ENCODE data around the gene AASS. TPM values are rescaled to one million over a fixed set of nuclear protein-coding genes. Genes with fewer than 3 reads are reported as not detected.
"Not testable (repeated sequence)": the region's sequence is repeated elsewhere in the genome, so short reads cannot be mapped to it uniquely, and the experiment has no call there.

The AASS gene
- 10 to 100 TPM; 27.4 to 63.6 (median 38.1) TPM for total RNA-seq

DNA sequence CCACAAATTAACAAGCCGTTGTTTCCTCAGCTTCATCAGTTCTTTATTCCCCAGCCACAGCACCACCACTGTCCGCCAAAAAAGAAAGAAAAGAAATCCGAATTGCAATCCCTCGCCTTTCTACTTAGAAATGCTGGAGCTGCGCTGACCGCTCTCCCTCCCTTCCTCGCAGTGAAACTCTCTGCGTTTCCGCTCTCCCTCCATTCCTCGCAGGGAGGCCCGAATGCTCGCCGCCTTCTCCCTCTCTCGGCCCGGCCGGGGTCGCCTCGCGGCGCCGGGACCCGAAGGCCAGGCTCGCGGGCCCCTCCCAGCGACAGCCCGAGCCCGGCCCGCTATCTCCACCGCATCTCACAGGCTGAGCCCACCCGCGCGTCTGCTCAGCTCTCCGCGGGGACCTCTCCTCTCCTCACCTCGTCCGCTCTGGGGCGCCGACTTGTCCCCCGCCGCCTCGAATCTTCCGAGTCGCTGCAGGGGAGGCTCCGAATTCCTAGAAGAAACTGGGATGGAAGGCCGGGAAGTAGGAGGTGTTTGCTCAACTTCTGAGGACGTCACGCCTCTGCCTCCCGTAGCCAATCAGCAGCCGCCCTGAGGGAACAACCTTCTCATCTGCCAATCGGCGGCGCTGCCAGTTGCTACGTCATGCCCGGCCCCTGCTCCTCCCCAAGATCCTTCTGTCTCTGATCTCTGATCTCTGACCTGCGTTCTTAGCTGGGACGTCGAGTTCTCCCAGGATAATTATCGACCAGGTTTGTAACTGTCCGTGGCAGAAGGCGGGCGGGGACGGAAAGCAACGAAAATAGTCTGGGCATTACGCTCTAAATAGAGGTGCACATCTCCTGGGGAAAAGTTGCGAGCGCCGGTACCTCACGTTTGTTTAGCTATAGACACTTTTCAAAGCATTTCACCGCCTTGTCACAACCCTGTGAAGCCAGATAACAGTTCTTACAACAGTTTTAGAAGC, at the start of gene AASS:
Gene AASS, minus strand, starts transcription at position 499 of the 961 bp plus-strand sequence. CDS start 10,523 bp downstream, outside the sequence.
- peaks cover 10 to 26% (median 24%) of the 10 kb centered on the region in 4 donors for H3K4me1 ChIP-seq
- peak within 1 kb of the TSS; percentile 97 to 99 (median 98) for H3K27ac ChIP-seq (replicated peaks in 1 of 4)
- DNase-seq (ENCODE audit: extremely low spot score) = peak; percentile 100
- H3K36me3 ChIP-seq = no peaks in the 10 kb centered on the region
- no peaks in the 10 kb centered on the region for H3K27me3 ChIP-seq
- peak within 1 kb of the TSS; percentile 83 to 89 (median 86) for H3K4me3 ChIP-seq
- peak in 1 of 3 experiments; percentile 8 for TF ChIP-seq CTCF (IDR thresholded peaks at IDR 0.05)
- peak; percentile 94 to 97 for TF ChIP-seq POLR2AphosphoS5 (IDR thresholded peaks at IDR 0.05)
- TF ChIP-seq POLR2A (IDR thresholded peaks at IDR 0.05; ENCODE audit: low read depth) = peak; percentile 34
- TF ChIP-seq EP300 (IDR thresholded peaks at IDR 0.05) = peak; percentile 93
- H3K9me3 ChIP-seq = no peaks in the 10 kb centered on the region
- intact Hi-C loops (cut with DNase I) = no loop called here
- under 1% methylated on average over 36 of the region's 69 CpGs for WGBS

- Histone ChIP-seq H3K27me3 (no peaks in the 10 kb centered on the region), H3K4me1 (no peaks in the 10 kb centered on the region), H3K27ac (replicated peaks in 1 of 4) (no peak overlapping the region), H3K36me3 (no peaks in the 10 kb centered on the region), H3K9me3 (no peaks in the 10 kb centered on the region), H3K4me3 (no peak overlapping the region)
- intact Hi-C loops (cut with DNase I) = no loop called here
- DNase-seq (ENCODE audit: extremely low spot score) = no peak
- no peak for TF ChIP-seq EP300 (IDR thresholded peaks at IDR 0.05)
- no peak for TF ChIP-seq POLR2A (IDR thresholded peaks at IDR 0.05; ENCODE audit: low read depth)
- TF ChIP-seq CTCF (IDR thresholded peaks at IDR 0.05) = no peak
- no peak for TF ChIP-seq POLR2AphosphoS5 (IDR thresholded peaks at IDR 0.05)
Observed at GRCh38 chr7:122188785-122189184, 44.7 kb upstream of the AASS start.

DNA sequence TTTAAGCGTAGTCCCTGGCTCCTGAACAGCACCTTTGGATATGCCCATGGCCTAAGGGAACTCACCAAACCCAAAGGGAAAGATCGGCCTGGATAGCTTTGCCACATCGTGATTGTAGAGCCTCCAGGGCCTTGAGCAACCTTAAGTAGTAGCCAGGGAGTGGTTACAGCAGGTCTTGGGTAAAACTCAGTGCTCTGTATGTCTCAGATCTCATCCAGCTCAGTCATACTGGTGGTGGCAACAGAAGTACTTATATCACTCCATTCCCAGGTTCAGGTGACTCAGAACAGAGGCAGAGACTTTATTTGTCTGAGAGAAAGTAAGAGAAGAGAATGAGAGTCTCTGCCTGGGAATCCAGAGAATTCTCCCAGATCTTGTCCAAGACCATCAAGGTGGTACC, 39.1 kb upstream of the AASS start:
- H3K4me3 ChIP-seq = no peak overlapping the region
- no peak for DNase-seq (ENCODE audit: extremely low spot score)
- intact Hi-C loops (cut with DNase I) = no loop called here
- WGBS = 86% methylated on average over 3 of the region's 3 CpGs
- H3K4me1 ChIP-seq = no peaks in the 10 kb centered on the region
- TF ChIP-seq POLR2AphosphoS5 (IDR thresholded peaks at IDR 0.05) (no peak), CTCF (IDR thresholded peaks at IDR 0.05) (no peak), POLR2A (IDR thresholded peaks at IDR 0.05; ENCODE audit: low read depth) (no peak), EP300 (IDR thresholded peaks at IDR 0.05) (no peak)
- H3K9me3 ChIP-seq = no peaks in the 10 kb centered on the region
- H3K27me3 ChIP-seq = no peaks in the 10 kb centered on the region
- H3K27ac ChIP-seq (replicated peaks in 1 of 4) = no peak overlapping the region
- no peaks in the 10 kb centered on the region for H3K36me3 ChIP-seq

- DNase-seq (ENCODE audit: extremely low spot score) = no peak
- intact Hi-C loops (cut with DNase I) = no loop called here
- Histone ChIP-seq H3K4me3 (no peak overlapping the region), H3K27ac (replicated peaks in 1 of 4) (no peak overlapping the region), H3K9me3 (no peaks in the 10 kb centered on the region), H3K4me1 (no peaks in the 10 kb centered on the region), H3K36me3 (no peaks in the 10 kb centered on the region), H3K27me3 (no peaks in the 10 kb centered on the region)
- 30% methylated on average over 1 of the region's 1 CpG for WGBS
- TF ChIP-seq EP300 (IDR thresholded peaks at IDR 0.05) = no peak
- TF ChIP-seq POLR2AphosphoS5 (IDR thresholded peaks at IDR 0.05) = no peak
- no peak for TF ChIP-seq CTCF (IDR thresholded peaks at IDR 0.05)
- no peak for TF ChIP-seq POLR2A (IDR thresholded peaks at IDR 0.05; ENCODE audit: low read depth)
Observed at GRCh38 chr7:122182081-122182480, 38.0 kb upstream of the AASS start.

- intact Hi-C loops (cut with DNase I); H3K36me3 ChIP-seq; H3K27me3 ChIP-seq; H3K4me1 ChIP-seq; H3K27ac ChIP-seq (replicated peaks in 1 of 4); H3K4me3 ChIP-seq; DNase-seq (ENCODE audit: extremely low spot score); H3K9me3 ChIP-seq: not testable (repeated sequence)
- WGBS = 78% methylated on average over 2 of the region's 2 CpGs
Observed at GRCh38 chr7:122172144-122172543, 28.1 kb upstream of the AASS start.
